Cerebellar cortex (tissue), 1 donor: ENCODE measurements around the gene ZNF641.

ENCODE experiments used
- DNase-seq: peaks from one replicate; pipeline ENCODE4 v3.0.0-alpha.2; 2015; ENCODE audit warnings: low spot score

The ZNF641 gene

GRCh38 chr12:48350249-48351021 lies at the start of gene ZNF641:
Gene ZNF641, minus strand, starts transcription at chr12:48350919. Its CDS starts 2,829 bp downstream, at chr12:48348090.
- DNase-seq: peak; percentile 77

- DNase-seq: peak; percentile 65
Measured at GRCh38 chr12:48390026-48390425, 39.3 kb upstream of the ZNF641 start.

- DNase-seq: no peak
Measured at GRCh38 chr12:48389409-48389808, 38.7 kb upstream of the ZNF641 start.

- no peak for DNase-seq
Measured at GRCh38 chr12:48388938-48389337, 38.2 kb upstream of the ZNF641 start.

- DNase-seq: no peak
Measured at GRCh38 chr12:48388460-48388859, 37.7 kb upstream of the ZNF641 start.

- DNase-seq: no peak
Measured at GRCh38 chr12:48380596-48380995, 29.9 kb upstream of the ZNF641 start.

- no peak for DNase-seq
Measured at GRCh38 chr12:48379794-48380193, 29.1 kb upstream of the ZNF641 start.

- no peak for DNase-seq
Measured at GRCh38 chr12:48377646-48378045, 26.9 kb upstream of the ZNF641 start.

- no peak for DNase-seq
Measured at GRCh38 chr12:48374164-48374563, 23.4 kb upstream of the ZNF641 start.

GRCh38 chr12:48366131-48366530 lies 15.4 kb upstream of the ZNF641 start:
- no peak for DNase-seq

- no peak for DNase-seq
Measured at GRCh38 chr12:48361664-48362339, 11.1 kb upstream of the ZNF641 start.

GRCh38 chr12:48358937-48359513 lies 8.3 kb upstream of the ZNF641 start:
- DNase-seq: no peak

- DNase-seq: no peak
Measured at GRCh38 chr12:48356041-48356768, 5.5 kb upstream of the ZNF641 start.

- DNase-seq: peak; percentile 4
Measured at GRCh38 chr12:48352157-48352760, 1.5 kb upstream of the ZNF641 start.

- DNase-seq: peak; percentile 78
Measured at GRCh38 chr12:48351022-48351708, 446 bp upstream of the ZNF641 start.

GRCh38 chr12:48349471-48349870 lies 1.2 kb downstream of the ZNF641 start:
- peak; percentile 35 for DNase-seq

GRCh38 chr12:48342980-48343379 lies 7.7 kb downstream of the ZNF641 start:
- DNase-seq: no peak

GRCh38 chr12:48340943-48341342 lies 9.8 kb downstream of the ZNF641 start:
- no peak for DNase-seq

- no peak for DNase-seq
Measured at GRCh38 chr12:48339442-48340117, 11.1 kb downstream of the ZNF641 start.

GRCh38 chr12:48336564-48336963 lies 14.2 kb downstream of the ZNF641 start:
- no peak for DNase-seq

GRCh38 chr12:48336061-48336460 lies 14.7 kb downstream of the ZNF641 start:
- DNase-seq: no peak
